SIG-M5 treated with dmso at 0.1 percent for 504 hours (cell line): ENCODE results near the gene SLC16A7.

Experiments used
- DNase-seq: peaks from one replicate; lab custom pipeline; 2025; ENCODE audit not compliant: unreplicated experiment; lab: John Stamatoyannopoulos, UW

SLC16A7 gene

DNA sequence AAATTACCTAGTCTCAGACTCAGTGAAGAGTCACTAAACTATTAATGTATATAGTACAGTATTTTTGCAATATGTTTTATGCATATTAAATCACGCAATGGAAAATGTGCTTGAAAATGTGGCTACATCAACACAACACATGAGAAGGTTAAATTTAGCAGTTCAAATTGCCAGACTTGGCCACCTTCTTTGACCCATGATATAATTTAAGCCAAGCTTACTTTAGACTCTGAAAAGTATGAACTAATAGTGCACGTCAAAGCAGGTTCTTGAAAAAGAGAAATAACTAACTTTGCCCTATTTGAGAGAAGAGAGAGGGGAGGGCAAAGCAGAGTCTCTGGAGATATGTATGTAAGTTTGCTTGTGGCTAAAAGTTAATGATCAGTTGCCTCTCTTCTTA, 68.7 kb downstream of the SLC16A7 start:
- DNase-seq: no peak

DNA sequence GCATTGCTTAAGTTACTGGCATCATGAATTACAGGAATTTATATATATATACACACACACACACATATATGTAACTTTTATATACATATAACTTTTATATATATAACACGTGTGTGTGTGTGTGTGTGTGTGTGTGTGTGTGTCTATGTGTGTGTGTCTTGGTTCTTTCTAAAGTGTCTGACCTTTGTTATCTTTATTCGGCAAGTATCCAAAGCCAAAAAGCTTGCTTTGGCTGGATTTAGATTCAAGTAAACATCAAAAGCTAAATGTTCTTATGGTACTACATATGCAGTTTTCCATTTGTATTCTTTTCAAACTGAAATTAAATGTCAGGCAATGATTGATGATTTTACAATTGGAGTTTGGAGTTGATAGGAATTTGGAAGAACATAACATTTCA, 69.9 kb downstream of the SLC16A7 start:
- no peak for DNase-seq

DNA sequence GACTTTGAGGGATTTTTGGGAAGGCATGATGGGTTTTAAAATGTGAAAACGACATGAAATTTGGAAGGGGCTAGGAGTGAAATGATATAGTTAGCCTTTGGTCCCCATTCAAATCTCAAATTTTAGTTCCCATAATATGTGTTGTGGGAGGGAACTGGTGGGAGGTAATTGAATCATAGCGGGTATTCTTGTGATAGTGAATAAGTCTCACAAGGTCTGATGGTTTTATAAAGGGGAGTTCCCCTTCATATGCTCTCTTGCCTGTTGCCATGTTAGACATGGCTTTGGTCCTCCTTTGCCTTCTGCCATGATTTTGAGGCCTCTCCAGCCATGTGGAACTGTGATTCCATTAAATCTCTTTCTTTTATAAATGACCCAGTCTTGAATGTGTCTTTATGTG, 72.8 kb downstream of the SLC16A7 start:
- no peak for DNase-seq

DNA sequence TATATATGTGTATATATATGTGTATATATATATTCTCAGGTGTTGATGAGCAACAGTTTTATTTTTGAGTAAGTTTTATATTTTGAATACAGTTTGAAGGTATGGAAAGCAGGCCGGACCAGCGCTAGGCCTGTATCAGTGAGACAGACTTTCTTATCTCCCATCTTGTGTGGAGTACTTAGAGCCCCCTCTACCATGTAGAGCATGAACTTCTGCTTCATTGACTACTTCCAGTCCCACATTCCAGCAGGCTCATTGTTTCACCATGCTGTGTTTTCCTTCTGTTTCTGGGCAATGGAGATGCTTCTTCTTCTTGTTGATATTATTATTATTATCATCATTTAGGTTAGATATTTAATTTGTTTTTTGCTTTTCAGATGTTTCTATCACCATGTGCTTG, 76.4 kb downstream of the SLC16A7 start:
- no peak for DNase-seq

DNA sequence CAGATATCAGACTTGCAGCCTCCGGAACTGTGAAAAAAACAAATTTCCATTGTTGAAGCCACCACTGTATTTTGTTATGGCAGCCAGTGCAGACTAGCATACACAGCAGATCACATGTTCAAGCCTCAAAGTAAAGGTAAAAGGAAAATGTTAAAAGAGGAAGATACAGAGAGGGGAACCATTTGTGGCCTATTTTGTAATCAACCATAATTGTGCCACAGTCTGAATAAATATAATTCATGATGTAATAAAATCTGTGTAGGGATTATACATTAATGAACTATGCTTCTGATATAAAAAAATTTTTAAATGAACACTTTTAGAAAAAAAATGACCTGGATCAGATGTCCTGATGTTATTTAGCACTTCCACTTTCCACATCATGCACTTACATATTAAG, 79.6 kb downstream of the SLC16A7 start:
- peak; percentile 18 for DNase-seq

DNA sequence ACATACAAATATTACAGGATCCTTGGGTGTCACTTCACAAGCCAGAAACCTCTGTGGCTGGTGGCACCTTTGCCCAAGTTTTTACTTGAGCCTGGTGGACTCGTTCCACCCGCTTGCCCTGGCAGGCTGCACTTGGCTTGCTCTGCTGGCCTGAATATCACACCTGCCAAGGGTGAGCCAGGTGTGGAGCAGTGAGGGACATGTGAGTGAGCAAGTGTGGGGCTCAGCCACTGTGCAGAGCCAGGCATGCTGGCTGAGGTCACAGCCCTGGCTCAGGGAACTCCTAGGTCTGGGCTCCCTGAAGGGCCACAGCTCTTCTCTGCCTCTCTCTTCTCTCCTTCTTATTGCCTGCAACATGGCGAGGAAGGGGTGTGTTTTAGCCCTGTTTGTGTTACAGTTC, 82.0 kb downstream of the SLC16A7 start:
- DNase-seq: no peak

DNA sequence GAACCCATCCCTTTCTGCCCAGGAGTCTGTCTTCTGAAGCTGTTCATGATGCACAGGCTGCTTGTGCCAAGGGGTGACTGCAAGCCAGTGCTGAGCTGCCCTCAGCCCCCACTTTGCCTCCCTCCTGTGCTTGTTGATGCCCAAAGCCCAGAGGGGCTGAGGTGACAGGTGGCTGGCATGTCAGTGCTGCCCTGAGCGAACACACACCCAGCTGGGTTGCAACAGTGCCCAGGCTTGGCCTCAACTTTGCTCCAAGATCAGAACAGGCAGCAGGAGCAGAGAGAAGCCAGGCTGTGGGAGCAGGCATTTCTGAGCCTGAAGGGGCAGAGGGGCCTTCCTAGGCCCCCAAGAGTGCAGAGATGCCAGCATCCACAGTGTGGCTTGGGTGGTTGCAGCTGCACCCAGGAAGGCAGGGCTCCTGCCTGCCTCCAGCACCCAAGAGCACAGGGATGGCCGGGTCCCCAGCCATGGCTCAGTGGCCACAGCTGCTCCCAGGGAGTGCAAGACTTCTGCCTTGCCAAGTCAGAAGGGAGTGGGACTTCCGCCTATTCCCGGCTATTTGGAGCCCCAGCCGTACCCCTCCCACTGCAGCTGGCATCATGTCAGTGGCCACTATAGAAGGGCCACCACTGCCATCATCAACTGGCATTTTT, 83.1 kb downstream of the SLC16A7 start:
- no peak for DNase-seq

DNA sequence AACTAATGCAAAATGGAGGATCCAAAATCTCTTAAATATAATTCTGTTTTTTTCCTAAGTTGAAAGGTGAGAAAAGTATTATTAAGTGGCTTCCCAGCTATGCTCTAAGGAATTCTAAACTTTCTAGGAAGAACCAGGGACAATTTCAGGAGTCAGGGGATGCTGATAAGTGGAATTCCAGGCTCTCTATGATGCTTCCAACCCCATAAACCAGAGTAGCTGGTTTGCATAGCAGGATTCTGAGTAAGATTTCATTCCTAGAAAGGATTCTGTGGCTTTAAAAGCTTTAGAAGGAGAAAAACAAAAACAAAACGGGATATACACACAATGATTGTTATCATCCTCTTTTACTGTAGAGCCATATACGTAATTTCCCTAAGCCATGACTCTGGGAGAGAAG, 93.9 kb downstream of the SLC16A7 start:
- no peak for DNase-seq

DNA sequence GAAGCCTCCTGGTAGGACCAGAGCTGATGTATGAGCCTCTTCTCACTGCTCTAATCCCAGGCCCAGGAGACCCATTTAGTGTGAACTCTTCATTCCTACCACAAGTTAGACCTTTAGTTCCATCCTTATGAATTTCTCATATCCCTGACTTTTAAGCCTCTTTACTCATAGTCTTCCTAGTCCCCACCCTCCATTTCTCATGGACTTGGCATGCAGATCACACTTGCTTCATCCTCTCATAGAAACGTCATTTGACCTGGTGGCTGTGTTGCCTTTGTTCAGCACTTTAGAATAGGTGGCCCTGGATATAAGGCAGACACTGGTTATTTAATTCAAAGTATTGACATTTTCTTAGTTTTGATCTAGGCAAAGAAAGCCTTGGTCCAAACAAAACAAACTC, 99.5 kb downstream of the SLC16A7 start:
- DNase-seq: no peak

DNA sequence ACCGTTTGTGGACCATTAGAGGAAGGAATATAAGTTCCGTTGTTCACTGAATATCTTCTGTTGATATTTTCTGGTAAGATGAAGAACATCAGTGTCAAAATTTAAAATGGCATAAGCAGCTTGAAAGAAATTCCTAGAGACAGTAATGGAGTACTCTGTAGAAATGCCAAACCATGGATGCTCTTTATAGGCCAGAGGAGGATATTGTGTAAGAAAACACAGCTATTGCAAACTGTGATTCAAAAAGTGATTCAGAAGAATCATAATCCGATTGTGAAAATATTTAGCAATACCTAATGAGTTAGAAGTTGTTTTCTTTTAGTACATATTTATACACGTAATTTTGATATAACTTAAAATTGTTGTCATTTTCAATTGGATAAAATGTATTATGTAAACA, 102.8 kb downstream of the SLC16A7 start:
- peak; percentile 72 for DNase-seq

DNA sequence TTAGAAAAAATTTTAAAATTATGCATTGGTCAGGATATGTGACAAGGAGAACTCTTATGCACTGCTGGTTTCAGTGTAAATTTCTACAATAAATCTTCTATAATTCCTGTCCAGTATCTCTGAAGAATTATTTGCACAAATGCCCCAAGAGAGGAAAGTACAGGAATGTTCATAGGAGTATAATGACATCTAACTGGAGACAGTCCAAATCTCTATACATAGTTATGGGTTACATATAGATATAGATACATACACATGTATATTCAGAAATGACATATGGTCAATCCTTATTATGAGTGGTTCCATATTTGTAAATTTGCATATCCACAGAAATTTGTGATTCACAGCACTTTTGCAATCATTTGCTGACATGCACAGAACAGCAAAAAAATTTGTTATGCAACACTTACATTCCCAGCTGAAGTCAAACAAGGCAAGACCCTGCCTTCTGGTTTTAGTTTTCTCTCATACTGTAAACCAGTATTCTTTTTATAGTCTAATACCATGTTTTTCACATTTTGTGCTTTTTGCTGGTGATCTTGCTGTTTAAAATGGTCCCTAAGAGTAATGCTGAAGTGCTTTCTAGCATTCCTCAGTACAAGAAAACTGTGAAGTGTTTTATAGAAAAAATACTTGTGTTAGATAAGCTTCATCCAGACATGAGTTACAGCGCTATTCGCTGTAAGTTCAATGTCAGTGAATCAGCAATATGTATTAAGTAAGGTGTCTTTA, 103.8 kb downstream of the SLC16A7 start:
- DNase-seq: peak; percentile 69

DNA sequence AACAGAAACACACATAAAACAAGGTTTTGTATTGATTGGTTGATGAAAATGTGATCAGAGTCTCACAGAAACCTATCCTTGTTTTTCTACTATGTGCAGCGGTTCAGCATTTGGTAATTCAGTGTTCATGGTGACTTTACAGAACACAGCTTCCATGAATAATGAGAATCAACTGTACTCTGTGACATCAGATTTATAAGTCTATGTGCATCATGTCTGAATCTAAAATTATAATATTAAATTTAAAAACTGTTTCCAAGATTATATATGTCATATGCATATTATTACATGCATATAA, 104.3 kb downstream of the SLC16A7 start:
- no peak for DNase-seq

DNA sequence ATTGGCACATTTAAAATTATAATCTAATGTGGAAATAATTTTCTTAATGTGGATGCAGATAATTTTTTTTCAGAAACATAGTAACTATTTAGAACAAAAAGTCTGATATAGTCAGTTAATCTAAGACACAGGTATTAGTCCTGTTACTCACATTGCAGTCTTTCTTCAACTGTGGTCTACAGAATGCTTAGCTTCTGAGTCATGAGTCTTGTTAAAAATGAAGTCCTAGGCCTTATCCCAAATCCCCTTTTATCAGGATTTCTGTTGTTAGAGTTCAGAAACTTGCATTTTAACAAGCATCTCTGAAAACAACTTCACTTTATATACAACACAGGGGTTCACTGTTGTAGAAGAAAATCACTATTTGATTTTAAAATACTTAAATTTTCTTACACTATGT, 112.2 kb downstream of the SLC16A7 start:
- no peak for DNase-seq

DNA sequence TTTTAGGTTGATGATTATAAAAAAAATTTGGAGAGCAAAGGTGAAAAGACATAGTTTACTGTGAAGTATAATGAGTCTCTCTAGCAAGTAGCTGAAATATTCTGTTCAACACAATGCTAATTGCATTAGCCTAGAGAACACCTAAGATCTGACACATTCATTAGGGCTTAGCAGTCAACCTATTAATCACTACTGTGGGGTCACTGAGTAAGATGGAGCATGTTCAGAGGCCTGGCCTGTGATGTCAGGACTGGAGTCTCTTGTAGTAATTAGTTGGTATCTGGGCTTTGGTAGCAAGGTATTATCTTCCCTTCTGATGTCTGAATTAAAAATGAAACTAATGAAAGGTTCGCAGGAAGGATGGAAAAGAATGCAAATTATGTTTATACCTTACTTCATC, 112.7 kb downstream of the SLC16A7 start:
- no peak for DNase-seq

DNA sequence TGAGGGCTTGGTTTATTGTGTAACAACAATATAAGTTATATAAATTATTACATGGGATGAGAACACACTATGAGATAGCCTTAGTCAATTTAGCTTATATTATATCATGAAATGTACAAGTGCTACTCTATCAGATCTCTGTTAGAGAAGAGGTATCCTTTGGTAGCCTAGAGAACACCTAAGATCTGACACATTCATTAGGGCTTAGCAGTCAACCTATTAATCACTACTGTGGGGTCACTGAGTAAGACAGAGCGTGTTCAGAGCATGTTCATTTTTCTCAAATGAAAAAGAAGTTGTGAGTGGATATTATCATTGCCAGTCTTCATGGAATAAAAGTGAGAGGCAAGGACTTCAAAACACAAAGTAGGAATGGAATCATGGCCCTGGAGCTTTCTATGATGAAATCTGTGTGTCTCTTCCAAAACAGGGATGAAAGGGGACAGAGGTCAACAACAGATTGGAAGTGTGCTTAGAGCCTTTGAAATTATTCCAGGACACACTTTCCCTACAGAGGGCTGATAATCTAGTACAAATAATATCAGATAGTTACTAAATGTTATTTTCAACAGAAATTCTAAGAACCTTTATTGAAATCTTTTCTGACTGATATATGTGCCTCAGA, 114.3 kb downstream of the SLC16A7 start:
- no peak for DNase-seq

DNA sequence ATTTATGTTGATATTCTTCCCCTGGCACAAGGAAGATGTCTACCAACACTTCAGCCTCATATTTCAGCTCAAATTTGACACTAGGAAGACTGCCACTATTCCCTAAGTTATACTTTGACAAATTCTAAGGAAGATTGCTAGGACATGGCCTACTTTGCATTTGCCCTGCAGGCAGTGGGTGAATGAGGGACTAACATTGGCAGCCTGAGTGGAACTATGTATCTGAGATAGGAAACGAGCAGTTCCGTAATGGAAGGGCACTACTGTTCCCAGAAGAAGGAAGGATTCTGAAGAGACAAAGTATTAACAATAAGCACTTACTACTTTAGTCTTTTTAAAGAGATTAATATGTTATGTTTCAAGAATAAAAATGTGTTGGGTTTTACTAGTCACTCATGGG, 115.1 kb downstream of the SLC16A7 start:
- no peak for DNase-seq

DNA sequence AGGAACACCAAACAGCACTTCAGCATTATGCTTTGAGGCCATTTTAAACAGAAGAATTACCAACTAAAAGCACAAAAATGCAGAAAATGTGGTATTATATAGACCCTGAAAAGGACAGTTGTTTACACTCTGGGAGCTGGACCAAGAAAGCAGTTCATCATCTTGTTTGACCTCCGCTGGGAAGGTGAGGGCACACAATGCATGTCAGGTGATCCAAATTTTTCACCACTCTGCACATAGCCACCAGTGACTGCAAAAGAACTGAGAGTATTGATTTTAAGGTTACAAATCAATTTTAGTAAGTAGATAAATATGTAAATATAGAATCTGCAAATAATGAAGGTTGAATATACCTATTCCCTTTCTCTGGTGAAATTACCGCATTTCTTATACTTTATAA, 119.6 kb downstream of the SLC16A7 start:
- no peak for DNase-seq

DNA sequence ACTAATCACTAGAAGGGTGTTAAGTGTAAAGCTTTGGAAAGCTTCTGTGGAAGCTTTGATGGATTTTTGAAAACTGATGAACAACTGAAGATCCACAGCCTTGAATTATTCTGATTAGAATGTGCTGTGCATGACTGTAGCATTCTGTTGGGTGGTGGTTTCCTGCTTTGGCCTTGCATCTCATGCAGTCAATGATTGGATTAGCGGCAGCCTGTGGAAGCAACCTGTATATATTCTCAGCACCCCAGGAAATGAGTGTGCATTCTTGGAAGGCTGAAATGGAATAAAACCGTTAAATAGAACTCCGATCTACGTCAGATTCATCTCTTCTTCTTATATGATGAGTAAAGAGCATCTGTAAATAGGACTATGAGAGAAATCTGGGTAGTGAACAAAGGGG, 120.2 kb downstream of the SLC16A7 start:
- no peak for DNase-seq

DNA sequence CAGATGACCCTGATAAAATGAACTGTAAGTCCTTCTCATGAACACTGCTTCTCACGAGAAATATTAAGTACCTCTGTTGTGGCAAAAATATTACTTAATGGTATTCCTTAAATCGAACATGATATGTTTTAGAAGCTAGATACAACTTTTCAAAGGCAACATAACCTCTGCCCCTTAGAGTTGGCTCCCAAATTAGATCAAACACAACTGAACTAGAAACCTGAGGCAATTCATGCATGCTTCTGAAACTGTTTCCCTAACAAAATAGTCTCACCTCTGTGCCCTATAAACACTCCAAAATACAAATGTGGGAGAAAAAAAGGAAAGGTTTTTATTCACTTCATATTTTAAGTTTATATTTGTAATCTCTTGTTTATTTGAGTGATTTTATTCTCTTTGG, 121.6 kb downstream of the SLC16A7 start:
- no peak for DNase-seq

DNA sequence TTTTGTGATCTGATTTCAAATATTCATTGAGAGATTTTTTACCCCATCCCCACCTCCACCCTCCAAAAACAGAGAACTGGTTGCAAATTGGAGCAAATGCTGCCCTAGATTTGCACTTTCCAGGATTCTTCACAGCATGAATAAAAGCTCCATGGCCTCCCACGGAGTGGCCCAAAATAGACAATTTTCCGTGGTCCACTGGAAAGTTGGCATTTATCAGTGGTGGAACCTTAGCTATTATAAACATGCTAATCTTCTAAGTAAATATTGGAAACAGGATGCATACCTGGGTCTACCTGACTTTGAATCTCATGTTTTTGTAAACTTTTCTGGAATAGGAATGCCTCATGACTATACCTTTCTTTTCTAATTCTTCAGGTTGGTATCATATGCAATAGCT, 123.9 kb downstream of the SLC16A7 start:
- no peak for DNase-seq

DNA sequence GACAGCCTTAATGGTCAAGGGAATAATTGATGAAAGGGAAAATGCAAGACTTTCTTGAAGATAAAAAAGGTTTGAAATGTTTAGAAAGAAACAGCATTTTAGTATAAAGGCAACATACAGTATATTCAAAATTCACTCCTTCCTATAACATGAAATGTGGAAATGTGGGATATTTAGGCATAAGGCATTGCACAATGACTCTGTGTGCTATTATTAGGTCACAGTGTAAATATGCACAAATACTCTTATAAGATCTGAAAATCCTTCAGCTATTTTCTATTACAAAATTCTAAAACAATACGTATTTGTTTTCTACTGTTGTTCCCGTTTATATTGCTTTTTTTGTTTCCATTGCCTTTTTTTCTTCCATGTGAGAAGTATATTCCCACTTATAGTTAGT, 127.7 kb downstream of the SLC16A7 start:
- no peak for DNase-seq

DNA sequence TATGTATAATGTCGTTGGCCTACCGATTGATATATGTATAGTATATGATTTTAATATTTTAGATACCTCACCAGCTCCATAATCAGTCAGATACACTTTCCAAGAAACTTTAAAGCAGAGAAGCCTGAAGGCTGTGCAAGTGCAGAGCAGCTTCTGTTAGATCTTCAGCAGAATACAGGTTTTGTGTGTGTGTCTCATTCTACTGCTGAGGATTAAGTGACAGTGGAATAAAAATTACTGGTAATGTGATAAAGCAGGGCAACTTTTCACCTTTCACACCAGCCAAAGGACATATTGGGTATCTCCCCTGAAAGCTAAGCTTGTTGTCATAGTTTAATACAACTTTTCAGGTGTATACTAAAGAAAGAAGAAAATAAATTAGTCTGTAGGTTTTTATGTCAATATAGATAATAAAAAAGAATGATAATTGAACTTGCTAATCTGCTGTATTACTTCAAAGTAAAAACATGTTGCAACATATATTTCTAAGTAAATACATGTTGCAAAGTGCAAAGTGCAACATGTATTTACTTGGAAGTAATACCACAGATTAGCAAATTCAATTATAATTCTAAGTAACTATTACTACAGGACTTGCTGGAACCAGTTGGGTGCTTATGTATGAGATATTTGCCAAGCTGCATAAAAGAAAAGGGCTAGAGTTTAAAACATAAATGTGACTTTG, 128.3 kb downstream of the SLC16A7 start:
- no peak for DNase-seq
